UCSD-AML1 (cell line): ENCODE measurements around the gene IL13RA1.
"Not testable (repeated sequence)": the region's sequence is repeated elsewhere in the genome, so short reads cannot be mapped to it uniquely, and the experiment has no call there.

Experiments
- DNase-seq: peaks from one replicate; lab custom pipeline; 2025; ENCODE audit not compliant: unreplicated experiment; lab: John Stamatoyannopoulos, UW

IL13RA1 gene

DNA sequence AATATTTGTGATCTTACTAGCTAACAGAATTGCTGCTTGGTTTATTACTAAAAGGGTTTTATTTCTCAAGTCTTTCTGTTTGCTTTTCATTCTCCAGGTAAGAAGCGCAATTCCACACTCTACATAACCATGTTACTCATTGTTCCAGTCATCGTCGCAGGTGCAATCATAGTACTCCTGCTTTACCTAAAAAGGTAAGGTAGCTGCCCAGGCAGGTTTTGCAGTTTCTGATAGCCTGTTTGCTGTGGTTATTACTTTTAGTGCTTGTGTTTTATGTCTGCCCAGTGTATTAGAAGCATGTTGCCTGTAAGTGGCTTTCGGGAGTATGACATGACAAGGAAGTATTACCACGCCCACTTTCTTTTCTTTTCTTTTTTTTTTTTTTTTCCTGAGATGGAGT is 46.4 kb downstream of the IL13RA1 start:
- DNase-seq, result no peak

DNA sequence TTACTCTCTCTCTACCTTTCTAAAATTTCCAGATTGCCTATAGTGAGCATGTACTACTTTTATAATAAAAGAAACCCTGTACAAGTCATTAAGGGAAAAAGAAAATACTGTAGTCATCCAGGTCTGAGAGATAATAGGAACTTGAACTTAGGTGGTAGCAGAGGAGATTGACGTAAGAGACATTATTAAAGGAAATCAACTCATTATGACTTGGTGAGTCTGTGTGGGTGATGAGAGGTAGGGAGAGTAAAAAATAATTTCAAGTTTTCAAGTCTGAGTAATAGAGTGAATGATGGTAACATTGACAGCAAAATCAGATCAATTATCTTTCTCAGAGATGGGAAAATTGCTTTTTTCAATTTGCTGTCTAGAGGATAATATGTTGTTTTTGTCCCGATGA is 52.2 kb downstream of the IL13RA1 start:
- no peak for DNase-seq

DNA sequence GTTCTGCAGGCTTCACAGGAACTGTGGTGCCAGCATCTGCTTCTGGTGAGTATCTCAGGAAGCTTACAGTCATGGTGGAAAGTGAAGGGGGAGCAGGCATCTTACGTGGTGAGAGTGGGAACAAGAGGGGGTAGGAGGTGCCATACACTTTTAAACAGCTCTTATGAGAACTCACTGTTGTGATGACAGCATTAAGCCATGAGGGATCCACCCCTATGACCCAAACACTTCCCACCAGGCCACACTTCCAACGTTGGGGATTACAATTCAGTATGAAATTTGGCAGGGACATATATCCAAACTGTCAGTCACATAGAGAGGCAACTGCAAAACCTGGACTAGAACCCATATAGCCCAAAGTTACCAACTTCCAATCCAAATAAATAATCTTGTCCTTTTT is 53.1 kb downstream of the IL13RA1 start:
- no peak for DNase-seq

DNA sequence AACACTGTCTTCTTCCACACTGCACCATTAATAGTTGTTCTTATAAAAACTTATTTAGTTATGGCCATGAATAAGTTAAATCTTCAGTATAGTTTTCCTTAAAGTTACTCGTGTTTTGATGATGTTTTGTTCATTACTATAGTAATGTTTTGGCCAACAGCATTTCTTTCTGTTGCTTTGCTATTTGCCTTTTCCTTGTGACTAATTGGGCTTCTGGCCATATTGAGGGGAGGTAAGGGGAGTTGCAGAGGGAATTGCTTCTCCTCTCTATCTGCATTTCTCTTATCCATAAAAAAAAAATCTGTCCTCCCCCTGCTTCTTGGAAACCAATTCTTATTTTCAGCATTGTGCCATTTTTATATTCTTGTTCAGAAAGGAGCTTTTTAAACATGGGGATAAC is 53.5 kb downstream of the IL13RA1 start:
- DNase-seq, result no peak

DNA sequence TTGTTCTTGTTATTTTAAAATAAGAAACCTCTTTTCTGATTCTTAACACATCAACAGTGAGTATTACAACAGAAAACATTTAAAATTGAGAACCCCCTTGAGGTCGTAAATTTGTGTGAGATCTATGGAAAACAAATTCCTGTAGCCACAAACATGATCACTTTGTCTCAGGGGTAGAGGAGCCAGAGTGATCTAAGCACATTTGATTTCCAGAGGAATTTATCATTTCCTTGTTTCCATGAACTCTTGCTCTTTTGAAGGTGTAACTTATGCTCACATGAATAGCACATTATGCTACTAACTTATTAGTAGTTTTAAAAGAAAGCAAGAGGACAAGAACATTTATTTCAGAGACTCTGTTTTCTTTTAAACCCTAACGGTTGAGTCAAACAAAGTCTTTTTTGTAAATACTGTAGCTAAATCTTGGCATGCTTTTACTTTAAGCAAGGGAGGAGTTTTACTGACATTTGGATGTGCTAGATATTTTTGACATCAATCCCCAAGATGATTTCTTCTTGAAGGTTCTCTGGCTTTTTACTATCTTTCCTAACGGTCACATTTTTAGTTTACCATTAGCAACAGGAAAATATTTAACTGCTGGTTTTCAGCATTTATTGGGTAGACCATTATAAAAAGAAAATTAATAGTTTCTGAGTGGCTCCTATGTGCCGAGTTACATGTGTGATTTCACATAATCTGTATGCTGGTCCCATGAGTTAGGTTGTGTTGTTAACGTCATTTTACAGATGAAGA is 68.3 kb downstream of the IL13RA1 start:
- DNase-seq, result no peak

DNA sequence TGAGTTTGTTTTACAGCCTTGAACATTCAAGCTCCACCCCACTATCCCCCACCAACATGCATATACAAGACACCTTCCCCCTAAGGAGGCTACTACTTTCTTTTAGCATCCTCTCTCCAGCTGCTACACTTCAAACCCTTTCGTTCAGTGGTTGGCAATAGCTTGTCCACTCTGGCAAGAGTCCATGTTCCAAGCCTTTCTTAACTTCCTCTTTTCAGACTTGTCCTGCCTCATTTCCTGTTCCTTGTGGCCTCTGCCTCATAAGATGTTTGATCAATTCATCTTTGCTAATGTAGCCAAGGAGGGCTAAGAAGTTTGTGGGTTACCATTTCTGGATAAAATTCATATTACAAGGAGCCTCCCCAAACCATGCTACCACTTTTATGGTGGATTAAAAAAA is 75.5 kb downstream of the IL13RA1 start:
- no peak for DNase-seq

DNA sequence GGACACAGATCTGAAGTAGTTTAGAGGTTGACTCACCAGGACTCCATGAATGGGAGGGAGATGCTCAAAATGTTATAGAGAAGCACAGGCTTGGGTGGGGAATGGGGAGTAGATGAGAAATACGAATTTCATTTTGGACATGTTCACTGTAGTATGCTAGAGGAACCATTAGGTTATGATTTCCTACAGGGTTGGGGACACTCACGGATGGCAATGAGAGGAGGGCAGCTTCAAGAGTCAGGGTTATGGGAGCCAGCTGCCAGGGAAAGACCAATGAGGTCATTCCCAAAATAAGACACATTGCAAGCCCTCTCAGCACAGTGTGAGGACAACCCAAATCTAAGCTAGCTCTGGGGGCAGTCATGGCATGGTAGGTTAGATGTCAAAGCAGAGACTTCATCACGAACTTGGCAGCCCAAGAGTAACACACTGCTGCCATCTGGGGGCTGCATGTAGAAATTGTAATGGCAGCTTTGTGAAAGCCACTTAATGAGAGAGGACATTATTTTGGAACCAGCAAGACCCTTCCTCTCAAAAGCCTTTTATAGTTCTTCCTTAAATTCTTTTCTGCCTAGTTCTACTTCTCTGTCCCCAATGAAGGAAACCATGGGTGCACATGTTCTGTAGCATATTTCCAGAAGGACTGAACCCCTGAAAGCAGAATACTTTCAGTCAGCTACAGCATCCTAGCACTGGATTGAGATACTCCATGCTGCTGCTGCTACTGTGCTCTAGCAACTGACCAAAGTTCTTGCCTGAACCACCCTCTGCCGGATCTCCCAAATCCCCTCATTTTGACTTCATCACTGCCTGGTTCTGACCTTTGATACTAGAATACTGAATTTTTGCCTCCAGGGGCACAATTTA is 80.0 kb downstream of the IL13RA1 start:
- peak; percentile 45 for DNase-seq

DNA sequence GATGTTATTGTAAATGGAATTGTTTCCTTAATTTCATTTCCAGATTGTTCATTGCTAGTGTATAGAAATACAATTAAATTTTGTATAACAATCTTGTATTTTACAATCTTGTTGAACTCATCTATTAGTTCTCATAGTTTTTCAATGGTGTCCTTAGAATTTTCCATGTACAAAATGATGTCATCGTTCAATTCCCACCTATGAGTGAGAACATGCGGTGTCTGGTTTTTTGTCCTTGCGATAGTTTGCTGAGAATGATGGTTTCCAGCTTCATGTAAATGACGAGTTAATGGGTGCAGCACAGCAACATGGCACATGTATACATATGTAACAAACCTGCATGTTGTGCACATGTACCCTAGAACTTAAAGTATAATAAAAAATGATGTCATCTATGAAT is 89.9 kb downstream of the IL13RA1 start:
- DNase-seq, result not testable (repeated sequence)

DNA sequence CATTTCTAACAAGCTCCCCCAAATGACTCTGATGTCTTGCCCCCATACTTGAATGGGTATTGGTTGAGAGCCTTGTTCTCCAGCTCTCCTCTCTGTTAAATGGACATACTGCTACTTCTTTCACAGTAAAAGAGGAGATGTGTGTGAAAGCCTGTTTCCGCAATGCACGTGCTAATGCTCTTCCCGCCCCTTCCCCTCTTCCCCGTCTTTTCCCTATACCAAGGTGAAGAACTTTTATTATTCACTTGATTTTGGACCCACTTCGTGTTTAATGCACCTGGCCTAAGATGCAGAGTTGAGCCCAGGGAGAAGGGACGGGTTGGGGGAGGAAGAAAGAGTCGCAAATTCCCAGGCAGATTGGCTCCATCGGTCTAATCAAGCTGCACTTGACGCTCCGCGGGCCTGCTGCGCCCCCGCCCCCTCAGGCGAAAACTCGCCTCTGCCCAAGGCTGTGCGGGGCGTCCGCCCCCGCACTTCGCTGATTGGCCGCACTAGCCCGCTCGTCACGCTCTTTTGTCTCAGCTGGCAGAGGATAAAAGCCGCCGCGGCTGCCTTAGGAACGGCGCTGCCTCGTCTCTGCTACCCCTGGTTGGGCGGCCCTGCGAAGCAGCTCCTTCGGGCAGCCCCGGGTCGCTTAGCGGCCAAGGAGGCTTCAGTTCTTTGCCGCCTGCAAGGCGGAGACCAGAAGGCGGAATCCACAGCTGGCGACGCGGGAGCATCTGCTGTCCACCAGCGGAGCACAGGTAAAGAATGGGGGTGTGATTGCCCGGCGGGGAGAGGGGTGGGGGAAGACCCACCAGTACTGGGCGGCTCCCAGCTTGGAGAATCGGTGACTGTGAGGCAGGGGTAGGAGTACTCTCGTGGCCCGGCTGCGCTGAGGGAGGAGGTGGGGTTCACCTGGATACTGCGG is 96.1 kb downstream of the IL13RA1 start, which contains the start of gene ZCCHC12:
Gene ZCCHC12, plus strand, starts transcription at position 562 of the 910 bp plus-strand sequence. CDS start 1,421 bp downstream, outside the sequence.
- peak; percentile 15 for DNase-seq

DNA sequence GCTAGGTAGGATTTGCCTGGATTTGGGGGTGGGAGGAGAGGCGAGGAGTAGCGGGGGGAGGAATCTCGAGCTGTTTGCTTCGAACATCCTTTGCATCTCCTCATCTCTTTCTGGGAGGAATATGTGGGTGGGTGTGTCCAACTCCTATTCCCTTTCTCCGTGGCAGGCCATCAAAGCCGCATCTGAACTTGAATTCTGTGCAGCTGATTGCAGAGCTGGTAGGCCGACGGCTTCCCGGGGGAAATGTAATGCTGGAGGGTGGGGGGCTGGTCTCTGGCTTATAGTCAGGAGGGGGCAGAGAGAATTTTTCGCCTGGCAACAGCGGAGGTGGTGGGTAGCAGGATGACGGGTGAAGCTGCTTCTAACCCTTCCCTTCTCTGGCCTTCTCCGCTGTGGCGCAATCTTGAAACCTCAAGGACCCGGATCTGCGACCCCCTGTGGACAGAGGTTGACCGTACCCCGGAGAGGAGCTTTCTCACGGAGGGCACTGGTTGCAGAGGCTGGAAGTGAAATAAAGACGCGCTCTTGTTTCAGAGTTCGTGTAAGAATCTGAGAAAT is 96.8 kb downstream of the IL13RA1 start:
- DNase-seq, result no peak

DNA sequence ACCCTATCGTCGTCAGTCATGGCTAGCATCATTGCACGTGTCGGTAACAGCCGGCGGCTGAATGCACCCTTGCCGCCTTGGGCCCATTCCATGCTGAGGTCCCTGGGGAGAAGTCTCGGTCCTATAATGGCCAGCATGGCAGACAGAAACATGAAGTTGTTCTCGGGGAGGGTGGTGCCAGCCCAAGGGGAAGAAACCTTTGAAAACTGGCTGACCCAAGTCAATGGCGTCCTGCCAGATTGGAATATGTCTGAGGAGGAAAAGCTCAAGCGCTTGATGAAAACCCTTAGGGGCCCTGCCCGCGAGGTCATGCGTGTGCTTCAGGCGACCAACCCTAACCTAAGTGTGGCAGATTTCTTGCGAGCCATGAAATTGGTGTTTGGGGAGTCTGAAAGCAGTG is 97.8 kb downstream of the IL13RA1 start:
- no peak for DNase-seq

DNA sequence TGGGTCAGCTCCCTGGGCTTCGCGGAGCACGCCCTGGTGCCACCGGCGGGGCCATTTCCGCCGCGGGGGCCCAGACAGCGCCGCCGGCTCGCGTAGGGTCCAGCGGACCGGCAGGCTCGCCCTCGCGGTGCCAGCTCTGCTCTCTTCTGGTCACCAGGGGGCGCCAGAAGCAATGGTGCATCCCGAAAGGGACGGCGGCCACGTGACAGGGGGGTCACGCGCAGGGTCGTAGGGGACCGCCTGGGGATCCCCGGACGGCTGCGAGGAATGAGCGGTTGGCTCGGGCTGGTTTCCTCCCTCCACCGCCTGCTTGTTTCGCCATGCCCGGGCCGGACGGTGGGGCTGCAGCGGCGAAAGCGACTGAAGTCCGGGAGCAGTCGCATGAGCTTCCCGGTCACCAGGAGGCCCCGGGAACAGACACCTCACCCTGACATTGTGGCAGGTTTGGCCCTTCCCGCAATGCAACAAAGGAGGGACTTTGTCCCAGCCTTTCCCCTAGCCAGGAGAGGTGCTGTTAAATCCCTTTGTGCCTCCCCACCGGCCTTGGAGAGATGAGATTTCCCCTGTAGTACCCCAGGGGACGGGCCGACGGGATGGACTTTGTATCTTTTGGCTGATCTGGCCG is 112.0 kb downstream of the IL13RA1 start:
- peak; percentile 63 for DNase-seq
